Retina (tissue), 1 donor: ENCODE results near the gene SHC1.

Experiments
- DNase-seq: peaks from one replicate; pipeline ENCODE4 v3.0.0-alpha.2; 2016

Gene SHC1

GRCh38 chr1:154954541-154954940 is 16.0 kb downstream of the SHC1 start:
- no peak for DNase-seq

- no peak for DNase-seq
These were observed 16.9 kb downstream of the SHC1 start for GRCh38 chr1:154953611-154954038.

GRCh38 chr1:154952664-154953063 is 17.9 kb downstream of the SHC1 start:
- no peak for DNase-seq

GRCh38 chr1:154951901-154952657 is 18.5 kb downstream of the SHC1 start:
- no peak for DNase-seq

GRCh38 chr1:154948079-154948478 is 22.5 kb downstream of the SHC1 start:
- DNase-seq, result no peak

- no peak for DNase-seq
These were observed 24.3 kb downstream of the SHC1 start for GRCh38 chr1:154945962-154946850.

- no peak for DNase-seq
These were observed 25.2 kb downstream of the SHC1 start for GRCh38 chr1:154945160-154945961.

GRCh38 chr1:154944401-154945159 is 26.0 kb downstream of the SHC1 start:
- no peak for DNase-seq

- DNase-seq, result peak; percentile 77
These were observed 26.7 kb downstream of the SHC1 start for GRCh38 chr1:154943649-154944400.

GRCh38 chr1:154941333-154942013 is 29.1 kb downstream of the SHC1 start:
- DNase-seq, result peak; percentile 55

GRCh38 chr1:154940651-154941194 is 29.8 kb downstream of the SHC1 start:
- DNase-seq, result no peak

GRCh38 chr1:154940213-154940560 is 30.4 kb downstream of the SHC1 start:
- DNase-seq, result no peak

GRCh38 chr1:154938604-154939399 is 31.7 kb downstream of the SHC1 start:
- no peak for DNase-seq

GRCh38 chr1:154937988-154938386 is 32.6 kb downstream of the SHC1 start:
- DNase-seq, result no peak

GRCh38 chr1:154937085-154937987 is 33.2 kb downstream of the SHC1 start:
- peak; percentile 99 for DNase-seq

GRCh38 chr1:154936555-154937084 is 33.9 kb downstream of the SHC1 start, which contains the start of gene PMVK:
Gene PMVK (minus strand): TSS chr1:154936719. CDS start chr1:154936685, 34 bp downstream.
- DNase-seq, result peak; percentile 100

- DNase-seq, result peak; percentile 32
These were observed 34.6 kb downstream of the SHC1 start for GRCh38 chr1:154935749-154936554.
